ENCODE results near the gene OTP. TPM values are rescaled to one million over a fixed set of nuclear protein-coding genes. Genes with fewer than 3 reads are reported as not detected.

OTP gene
- total RNA-seq, 2 experiments from 2014 or later = not detected

DNA sequence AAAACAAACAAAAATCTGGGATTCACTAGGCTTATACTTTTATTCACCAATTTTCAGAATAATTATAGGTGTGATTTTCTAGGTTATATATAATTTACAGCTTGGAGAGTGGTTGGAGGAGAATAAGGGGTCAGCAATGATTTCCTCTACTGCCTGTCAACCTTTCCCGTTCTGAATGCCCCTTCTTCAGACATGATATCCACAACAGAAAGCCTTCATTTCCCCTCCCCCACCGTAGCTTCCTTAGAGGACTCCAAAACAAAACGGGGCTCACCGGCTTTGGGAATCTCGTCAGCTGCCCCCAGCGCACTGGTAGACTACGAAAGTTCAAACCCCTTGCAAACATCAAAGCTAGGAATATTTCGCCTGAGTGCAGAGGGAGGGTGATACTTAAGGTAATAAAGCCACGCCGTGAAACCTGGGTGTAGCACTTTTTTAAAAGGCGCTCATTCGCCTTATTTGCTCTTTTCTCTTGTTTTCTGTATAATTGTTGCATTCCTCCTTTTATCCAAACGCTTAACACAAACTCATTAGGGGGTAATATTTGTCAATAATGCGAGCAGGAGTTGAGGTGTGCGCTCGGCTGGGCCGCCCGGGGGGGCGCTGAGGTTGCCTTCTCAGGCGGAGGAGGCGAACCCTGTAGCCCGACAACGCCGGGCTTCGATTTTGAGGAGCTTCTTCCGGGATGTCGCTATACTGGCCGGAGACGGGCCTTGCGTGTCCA is 2.4 kb downstream of the OTP start:
- Mint-ChIP-seq H3K36me3 (ENCODE audit: low read depth) (peaks cover 9% of the 10 kb centered on the region), H3K27ac (no peak overlapping the region), H3K9me3 (peaks cover 3% of the 10 kb centered on the region), H3K4me1 (ENCODE audit: low read depth) (peaks cover 15% of the 10 kb centered on the region), H3K27me3 (peaks cover 67% of the 10 kb centered on the region), H3K4me3 (no peak overlapping the region)
- no peak for DNase-seq
- TF ChIP-seq, protein P1, sequence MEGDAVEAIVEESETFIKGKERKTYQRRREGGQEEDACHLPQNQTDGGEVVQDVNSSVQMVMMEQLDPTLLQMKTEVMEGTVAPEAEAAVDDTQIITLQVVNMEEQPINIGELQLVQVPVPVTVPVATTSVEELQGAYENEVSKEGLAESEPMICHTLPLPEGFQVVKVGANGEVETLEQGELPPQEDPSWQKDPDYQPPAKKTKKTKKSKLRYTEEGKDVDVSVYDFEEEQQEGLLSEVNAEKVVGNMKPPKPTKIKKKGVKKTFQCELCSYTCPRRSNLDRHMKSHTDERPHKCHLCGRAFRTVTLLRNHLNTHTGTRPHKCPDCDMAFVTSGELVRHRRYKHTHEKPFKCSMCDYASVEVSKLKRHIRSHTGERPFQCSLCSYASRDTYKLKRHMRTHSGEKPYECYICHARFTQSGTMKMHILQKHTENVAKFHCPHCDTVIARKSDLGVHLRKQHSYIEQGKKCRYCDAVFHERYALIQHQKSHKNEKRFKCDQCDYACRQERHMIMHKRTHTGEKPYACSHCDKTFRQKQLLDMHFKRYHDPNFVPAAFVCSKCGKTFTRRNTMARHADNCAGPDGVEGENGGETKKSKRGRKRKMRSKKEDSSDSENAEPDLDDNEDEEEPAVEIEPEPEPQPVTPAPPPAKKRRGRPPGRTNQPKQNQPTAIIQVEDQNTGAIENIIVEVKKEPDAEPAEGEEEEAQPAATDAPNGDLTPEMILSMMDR (IDR thresholded peaks at IDR 0.05) = no peak
- ATAC-seq = no peak
- POLR2A ChIA-PET = interaction anchor here (0.8 kb wide), 1 partner anchor 11 kb away, joined by 3 read pairs; no protein-coding TSS in a partner anchor
- intact Hi-C loops (cut with micrococcal nuclease) = loop anchor here (5.0 kb wide), 1 partner anchor 336 kb away; no protein-coding TSS in a partner anchor
- CTCF ChIA-PET = interaction anchor here (1.0 kb wide), 1 partner anchor 14 kb away, joined by 3 read pairs; no protein-coding TSS in a partner anchor

DNA sequence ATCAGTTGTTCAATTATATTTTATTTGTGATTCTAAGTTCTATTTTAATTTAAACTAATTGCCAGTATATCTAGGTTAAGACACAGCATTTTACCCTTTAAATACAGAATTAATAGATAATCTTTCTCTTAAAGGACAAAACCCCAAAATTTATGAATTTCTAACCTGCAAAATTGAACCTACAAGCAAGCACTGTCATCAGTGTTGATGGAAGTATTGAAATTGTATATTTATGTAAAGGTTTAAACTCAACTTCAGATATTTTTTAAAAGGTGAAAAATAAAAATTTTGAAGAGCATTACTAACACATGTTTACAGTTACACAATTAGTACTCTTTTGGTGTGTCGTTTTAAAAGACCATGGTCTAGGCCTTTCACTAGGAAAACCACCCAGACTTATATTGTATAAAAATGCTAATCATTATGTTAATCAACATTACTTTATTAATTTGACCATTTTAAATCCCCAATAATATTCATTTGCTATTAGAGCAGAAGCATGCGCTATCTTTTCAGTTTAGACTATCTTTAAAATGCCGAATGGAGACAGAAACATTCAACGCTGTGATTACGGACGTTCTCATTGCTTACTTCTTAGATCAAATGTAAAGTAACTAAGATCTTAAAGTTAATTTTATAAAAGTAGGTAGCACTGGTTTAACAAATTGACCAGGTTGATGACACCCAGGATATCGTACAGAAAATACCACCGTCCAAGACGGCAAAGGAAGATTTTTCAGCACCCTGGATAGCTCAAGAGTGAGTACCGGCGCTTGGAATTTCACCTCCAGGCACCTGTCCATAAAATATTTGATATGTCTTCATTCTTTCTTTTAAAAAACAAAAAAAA is 3.2 kb downstream of the OTP start:
- no peak for ATAC-seq

DNA sequence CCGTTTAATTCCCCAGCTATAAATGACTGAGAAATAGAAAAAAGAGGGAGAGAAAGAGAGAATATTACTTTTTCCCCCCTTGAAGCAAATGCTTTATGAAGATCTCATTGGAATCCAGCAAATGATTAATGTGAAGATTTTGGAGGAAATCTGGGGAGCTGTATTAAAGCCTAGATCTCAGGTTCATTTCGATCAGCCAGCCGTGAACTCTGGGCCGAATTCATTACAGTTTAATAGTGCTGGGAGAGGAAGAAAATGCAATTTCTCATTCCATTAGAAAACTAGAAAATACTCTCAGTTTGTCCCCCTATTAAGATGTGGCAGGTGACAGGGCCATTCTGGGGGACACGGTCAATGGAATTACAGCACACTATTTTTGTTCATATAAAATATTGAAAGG is 4.8 kb downstream of the OTP start:
- Mint-ChIP-seq H3K36me3 (ENCODE audit: low read depth) (peaks cover 2% of the 10 kb centered on the region), H3K9me3 (peaks cover 3% of the 10 kb centered on the region), H3K4me1 (ENCODE audit: low read depth) (peaks cover 19% of the 10 kb centered on the region), H3K4me3 (no peak overlapping the region), H3K27ac (no peak overlapping the region), H3K27me3 (peaks cover 67% of the 10 kb centered on the region)
- CTCF ChIA-PET = interaction anchor here (0.9 kb wide), 1 partner anchor 13 kb away, joined by 3 read pairs; no protein-coding TSS in a partner anchor
- intact Hi-C loops (cut with micrococcal nuclease) = no loop called here
- DNase-seq = no peak
- POLR2A ChIA-PET = no interaction called here
- ATAC-seq = no peak
- TF ChIP-seq, protein P1 (IDR thresholded peaks at IDR 0.05) = no peak

More for the DNA sequence above, 3.2 kb downstream of the OTP start:
- DNase-seq = no peak
- peaks cover 17% of the 10 kb centered on the region for H3K4me1 Mint-ChIP-seq (ENCODE audit: low read depth)
- peaks cover 3% of the 10 kb centered on the region for H3K9me3 Mint-ChIP-seq
- H3K36me3 Mint-ChIP-seq (ENCODE audit: low read depth) = peaks cover 7% of the 10 kb centered on the region
- CTCF ChIA-PET = interaction anchor here (0.6 kb wide), 1 partner anchor 143 kb away, joined by 3 read pairs; the partner anchor contains the start of gene WDR41
- intact Hi-C loops (cut with micrococcal nuclease) = loop anchor here (5.0 kb wide), 1 partner anchor 337 kb away; no protein-coding TSS in a partner anchor
- H3K27me3 Mint-ChIP-seq = peaks cover 67% of the 10 kb centered on the region
- no peak overlapping the region for H3K4me3 Mint-ChIP-seq
- no peak overlapping the region for H3K27ac Mint-ChIP-seq
- TF ChIP-seq, protein P1 (IDR thresholded peaks at IDR 0.05) = no peak
- POLR2A ChIA-PET = no interaction called here

DNA sequence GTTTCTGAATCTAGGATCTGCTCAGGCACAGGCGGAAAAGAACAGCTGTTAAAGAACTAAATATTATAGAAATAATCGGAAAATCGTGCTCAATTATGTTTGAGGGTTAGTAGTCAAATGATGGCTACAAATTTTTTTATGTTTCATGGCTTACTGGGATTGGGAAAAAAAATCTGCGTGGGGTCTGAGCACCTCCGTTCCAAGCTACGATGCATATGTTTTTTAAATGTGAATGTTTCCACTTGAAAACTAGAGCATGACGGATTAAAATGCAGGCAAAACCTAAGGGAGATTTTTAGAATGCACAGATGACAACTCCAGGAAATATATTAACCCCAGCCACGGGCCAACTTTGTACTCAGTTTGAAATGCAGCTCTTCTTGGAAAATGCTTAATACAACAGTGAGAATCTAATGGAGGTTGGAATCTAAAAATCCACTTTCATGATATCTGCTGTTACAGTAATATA is 5.3 kb downstream of the OTP start:
- ATAC-seq = no peak
- peaks cover 2% of the 10 kb centered on the region for H3K36me3 Mint-ChIP-seq (ENCODE audit: low read depth)
- TF ChIP-seq, protein P1 (IDR thresholded peaks at IDR 0.05) = no peak
- intact Hi-C loops (cut with micrococcal nuclease) = no loop called here
- H3K27ac Mint-ChIP-seq = no peak overlapping the region
- H3K27me3 Mint-ChIP-seq = peaks cover 72% of the 10 kb centered on the region
- CTCF ChIA-PET = interaction anchor here (0.9 kb wide), 1 partner anchor 13 kb away, joined by 3 read pairs; no protein-coding TSS in a partner anchor
- H3K4me3 Mint-ChIP-seq = no peak overlapping the region
- no peak for DNase-seq
- peaks cover 19% of the 10 kb centered on the region for H3K4me1 Mint-ChIP-seq (ENCODE audit: low read depth)
- POLR2A ChIA-PET = no interaction called here
- H3K9me3 Mint-ChIP-seq = peaks cover 5% of the 10 kb centered on the region
